GM18499 (cell line): ENCODE data around the gene UPK1B.
"Not testable (repeated sequence)": the region's sequence is repeated elsewhere in the genome, so short reads cannot be mapped to it uniquely, and the experiment has no call there.

Source experiments
- ATAC-seq: cut with Tn5 transposase; IDR thresholded peaks from one replicate; pipeline ENCODE4 v1.9.1; 2021; ENCODE audit warnings: moderate number of reproducible peaks; ENCODE audit not compliant: insufficient read depth, unreplicated experiment

The UPK1B gene

DNA sequence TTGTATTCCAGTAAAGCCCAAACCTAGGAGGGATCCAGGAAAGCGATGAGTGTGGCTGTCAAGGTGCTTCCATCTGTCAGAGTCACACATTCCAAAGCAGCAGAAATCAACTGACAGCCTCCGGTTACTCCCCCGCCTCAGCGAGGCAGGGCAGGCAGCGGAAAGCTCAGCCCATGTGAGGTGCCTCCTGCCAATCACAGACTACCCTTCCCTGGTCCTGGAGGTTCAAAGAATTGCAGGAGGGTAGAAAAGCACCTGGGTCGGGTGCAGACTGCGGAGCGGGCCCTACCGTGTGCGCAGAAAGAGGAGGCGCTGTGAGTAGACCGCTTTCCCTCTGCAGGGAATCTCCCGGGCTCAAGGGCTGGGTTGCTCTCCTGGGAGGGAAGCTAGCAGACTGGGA is at the start of gene UPK1B:
Gene UPK1B, plus strand, starts transcription at position 274 of the 400 bp plus-strand sequence. CDS start 13,144 bp downstream, outside the sequence.
- ATAC-seq = no peak

- no peak for ATAC-seq
These were observed 48.1 kb upstream of the UPK1B start for GRCh38 chr3:119125342-119125741.

DNA sequence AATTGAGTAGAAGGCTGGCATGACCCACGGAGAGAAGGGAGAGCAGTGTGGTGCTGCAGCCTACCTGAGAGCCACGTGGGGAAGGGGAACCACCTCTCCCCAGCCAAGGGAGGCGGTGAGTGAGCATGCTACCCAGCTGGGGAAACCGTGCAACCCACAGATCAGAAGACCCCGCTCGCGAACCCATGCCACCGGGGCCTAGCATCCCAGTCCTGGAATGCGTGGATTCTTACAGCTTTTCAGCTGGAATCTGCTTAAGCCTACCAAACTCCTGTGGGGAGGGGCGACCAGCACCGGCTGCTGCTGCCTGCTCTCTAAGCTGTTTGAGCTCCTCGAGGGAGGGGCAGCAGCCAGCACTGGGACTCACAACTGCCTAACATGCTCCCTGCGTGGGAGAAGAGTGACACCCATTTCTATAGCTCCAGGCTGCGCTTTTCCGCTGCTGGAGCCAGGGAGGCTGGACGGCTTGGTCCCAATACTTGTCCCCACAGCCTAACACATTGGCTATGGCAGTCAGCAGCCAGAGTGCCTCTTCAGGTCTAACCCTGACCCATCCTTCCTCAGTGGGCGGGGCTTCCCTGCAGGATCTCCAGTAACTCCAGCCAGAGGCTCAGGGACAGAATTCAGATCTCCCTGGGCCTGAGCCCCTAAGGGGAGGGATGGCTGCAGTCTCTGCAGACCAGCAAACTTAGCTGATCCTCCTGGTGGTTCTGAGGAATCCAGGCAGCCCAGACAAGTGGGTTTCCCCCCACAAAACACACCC is 47.5 kb upstream of the UPK1B start:
- no peak for ATAC-seq

GRCh38 chr3:119130291-119130690 is 43.1 kb upstream of the UPK1B start:
- not testable (repeated sequence) for ATAC-seq

DNA sequence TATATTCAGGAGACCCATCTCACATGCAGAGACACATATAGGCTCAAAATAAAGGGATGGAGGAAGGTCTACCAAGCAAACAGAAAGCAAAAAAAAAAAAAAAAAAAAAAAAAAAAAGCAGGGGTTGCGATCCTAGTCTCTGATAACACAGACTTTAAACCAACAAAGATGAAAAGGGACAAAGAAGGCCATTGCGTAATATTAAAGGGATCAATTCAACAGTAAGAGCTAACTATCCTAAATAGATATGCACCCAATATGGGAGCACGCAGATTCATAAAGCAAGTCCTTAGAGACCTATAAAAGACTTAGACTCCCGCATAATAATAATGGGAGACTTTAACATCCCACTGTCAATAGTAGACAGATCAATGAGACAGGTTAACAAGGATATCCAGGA is 41.1 kb upstream of the UPK1B start:
- not testable (repeated sequence) for ATAC-seq

DNA sequence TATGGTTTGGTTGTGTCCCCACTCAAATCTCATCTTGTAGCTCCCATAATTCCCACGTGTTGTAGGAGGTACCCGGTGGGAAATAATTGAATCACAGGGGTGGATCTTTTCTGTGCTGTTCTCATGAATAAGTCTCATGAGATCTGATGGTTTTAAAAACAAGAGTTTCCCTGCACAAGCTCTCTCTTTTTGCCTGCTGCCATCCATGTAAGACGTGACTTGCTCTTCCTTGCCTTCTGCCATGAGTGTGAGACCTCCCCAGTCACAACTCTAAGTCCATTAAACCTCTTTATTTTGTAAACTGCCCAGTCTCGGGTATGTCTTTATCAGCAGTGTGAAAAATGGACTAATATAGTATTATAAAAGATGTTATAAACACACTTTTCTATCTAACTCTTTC is 34.0 kb upstream of the UPK1B start:
- ATAC-seq = not testable (repeated sequence)

DNA sequence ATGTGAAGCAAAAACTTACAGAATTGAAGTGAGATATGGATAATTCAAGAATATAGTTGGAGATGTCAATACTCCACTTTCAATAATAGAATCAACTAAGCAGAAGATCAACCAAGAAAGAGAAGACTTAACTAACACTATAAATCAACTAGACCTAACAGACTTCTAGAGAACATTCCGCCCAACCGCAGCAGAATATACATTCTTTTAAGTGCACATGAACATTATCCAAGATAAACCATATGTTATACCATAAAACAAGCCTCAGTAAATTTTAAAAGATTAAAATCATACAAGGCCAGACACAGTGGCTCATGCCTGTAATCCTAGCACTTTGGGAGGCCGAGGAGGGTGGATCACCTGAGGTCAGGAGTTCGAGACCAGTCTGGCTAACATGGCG is 32.9 kb upstream of the UPK1B start:
- no peak for ATAC-seq

DNA sequence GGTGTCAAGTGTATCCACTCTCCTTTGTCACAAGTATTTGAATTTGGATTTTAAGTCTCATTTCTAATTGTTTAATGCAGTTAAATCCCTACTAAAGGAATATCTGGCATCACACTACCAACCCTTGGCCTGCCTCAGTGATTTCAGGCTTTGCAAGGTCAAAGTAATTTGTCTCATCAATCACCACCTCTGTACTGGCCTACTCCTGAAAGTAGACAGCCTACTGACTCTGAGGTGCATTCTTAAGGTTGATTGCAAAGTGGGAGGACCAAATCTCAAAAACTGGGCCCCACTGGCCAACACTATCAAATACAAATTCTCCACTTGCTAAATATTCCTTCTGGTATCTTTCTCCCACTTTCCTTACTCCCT is 28.3 kb upstream of the UPK1B start:
- no peak for ATAC-seq

DNA sequence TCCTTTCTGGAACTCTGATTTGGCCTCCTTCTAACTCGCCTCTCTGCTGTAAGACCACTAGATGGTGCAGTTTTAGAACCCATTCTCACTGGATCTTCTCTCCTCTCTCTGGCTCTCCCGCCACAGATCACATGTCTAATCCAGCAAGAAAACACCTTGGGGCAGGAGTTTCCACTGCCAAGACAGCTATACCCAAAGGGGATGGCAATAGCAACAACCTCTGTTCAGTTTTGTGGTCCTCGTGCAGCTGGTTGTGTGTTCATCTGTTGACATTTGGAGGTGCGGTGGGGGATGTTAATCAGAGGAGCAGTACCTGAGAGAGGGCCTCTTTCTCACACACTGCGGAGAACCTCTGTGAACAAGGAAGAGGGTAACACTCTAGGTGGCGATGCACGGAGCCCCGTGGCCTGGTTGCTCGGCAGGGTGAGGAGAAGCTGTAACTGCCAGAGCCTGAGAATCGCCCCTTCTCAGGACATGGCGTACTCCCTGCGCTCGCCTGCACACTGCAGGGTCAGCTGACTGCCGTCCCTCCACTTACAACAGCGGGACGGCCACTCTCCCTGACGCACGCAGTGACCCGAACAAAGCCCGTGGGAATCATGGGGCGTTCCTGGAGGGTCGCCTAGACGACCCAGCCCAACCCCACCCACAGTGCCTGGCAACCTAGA is 27.8 kb upstream of the UPK1B start, which contains the start of gene TEX55:
Gene TEX55, plus strand, starts transcription at position 666 of the 668 bp plus-strand sequence. CDS start 25 bp downstream, outside the sequence.
- ATAC-seq = no peak

GRCh38 chr3:119146578-119147375 is 26.6 kb upstream of the UPK1B start:
- no peak for ATAC-seq

DNA sequence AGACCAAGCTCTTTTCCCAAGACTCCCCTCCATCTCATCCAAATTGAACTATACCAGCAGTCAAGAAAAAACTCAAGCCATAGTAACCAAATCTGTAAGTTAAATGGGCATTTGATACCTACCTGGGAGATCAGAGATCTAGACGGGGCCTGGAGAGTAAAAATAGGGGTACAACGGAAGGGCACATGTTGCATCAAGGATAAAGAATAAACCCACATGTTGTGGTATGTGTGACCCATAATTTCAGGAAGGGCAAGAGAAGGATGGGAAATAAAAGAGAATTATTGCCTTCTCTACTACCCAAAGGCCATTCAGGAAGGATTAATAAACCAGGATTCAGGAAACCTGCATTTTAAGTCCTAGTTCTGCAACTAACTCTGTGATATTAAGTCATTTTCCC is 25.9 kb upstream of the UPK1B start:
- ATAC-seq = no peak

GRCh38 chr3:119148493-119149180 is 24.8 kb upstream of the UPK1B start:
- no peak for ATAC-seq

DNA sequence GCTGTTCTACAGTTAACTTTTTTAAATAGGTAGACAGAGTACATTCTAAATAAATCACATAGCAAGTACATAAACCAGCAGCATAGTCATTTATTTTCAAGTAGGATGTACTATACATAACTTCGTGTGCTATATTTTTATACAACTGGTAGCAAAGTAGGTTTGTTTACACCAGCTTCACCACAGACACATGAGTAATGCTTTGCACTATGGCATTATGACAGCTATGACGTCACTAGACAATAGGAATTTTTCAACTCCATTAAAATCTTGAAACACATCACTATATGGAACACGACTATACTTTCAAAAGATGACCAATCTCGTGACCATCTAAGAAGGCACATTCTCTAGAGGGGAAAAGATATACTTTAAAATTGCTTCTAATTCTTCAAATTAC is 23.9 kb upstream of the UPK1B start:
- no peak for ATAC-seq

- no peak for ATAC-seq
These were observed 16.5 kb upstream of the UPK1B start for GRCh38 chr3:119156868-119157267.

DNA sequence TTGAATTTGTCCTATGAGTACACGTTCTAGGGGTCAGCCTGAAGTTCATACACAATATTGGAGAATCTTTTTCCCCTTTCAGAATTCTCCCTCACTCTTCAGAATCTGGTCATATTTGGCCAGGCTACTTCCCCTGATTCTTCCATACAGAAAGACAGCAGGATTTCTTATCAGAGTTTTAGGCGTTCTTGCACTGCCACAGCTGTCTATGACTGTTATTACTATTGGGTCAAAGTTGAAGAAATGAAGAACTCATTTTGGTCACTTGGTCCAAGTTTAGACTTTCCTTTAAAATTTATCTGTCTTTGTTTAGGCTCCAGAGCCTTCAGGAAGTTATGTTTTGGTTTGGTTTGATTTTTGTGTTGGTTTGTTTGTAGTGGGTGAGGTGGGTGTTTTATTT is 15.4 kb upstream of the UPK1B start:
- no peak for ATAC-seq

DNA sequence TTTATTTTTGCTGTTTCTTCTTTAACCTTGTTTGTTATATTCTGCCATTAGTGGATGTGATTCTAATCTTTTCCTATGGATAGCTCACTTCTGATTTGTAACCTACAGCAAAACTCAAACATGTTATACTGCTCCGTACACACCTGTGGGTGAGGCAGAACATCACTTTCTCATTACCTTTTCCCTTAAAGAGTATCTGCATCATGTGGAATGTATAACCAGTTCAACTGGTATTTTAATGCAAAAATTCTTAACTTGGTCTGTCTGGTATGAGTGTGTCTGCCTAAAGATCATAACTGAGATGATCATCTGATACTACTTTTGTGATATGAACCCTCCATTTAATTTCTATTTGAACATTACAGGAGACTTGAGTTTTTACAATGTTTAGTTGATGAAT is 13.0 kb upstream of the UPK1B start:
- ATAC-seq = no peak

DNA sequence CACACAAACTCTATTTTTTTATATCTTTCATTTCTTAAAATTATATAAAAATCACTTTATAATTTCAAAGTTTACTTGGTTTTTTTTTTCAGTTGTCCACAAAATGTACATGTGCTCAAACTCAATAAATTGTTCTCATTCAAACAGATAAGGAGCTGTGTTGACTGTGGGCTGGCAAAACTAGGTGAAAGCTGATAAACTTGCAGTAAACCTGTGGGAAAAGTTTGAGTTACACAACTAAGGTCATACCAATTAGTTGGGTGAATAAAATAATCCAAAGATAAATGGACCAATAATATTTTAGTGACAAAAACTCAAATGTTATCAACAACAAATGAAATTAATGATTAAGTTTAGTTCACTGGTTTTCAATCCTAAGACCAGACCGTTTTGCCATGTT is 12.6 kb upstream of the UPK1B start:
- no peak for ATAC-seq

DNA sequence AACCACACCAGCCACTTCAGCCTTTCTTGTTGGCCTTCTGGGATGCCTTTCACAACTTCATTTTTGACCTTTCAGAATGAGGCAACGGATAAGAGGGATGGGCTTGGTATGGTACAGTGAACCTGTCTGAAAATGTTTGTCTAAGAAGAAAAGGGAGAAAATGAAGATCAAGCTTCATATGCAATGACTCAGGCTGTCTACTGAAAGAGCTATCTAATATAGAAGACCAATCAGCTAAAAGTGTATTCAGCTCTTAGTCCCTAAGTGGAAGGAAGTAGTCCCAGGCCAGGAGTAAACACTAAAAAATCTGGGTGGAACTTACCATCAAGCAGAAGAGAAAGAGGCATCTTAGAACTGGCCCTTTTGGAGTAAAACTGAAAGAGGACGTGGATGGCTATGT is 12.2 kb upstream of the UPK1B start:
- ATAC-seq = no peak

DNA sequence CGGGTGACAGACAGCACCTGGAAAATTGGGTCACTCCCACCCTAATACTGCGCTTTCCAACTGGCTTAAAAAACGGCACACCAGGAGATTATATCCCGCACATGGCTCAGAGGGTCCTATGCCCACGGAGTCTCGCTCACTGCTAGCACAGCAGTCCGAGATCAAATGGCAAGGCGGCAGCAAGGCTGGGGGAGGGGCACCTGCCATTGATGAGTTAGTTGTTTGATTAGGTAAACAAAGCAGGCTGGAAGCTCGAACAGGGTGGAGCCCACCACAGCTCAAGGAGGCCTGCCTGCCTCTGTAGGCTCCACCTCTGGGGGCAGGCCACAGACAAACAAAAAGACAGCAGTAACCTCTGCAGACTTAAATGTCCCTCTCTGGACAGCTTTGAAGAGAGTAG is 8.7 kb upstream of the UPK1B start:
- not testable (repeated sequence) for ATAC-seq

DNA sequence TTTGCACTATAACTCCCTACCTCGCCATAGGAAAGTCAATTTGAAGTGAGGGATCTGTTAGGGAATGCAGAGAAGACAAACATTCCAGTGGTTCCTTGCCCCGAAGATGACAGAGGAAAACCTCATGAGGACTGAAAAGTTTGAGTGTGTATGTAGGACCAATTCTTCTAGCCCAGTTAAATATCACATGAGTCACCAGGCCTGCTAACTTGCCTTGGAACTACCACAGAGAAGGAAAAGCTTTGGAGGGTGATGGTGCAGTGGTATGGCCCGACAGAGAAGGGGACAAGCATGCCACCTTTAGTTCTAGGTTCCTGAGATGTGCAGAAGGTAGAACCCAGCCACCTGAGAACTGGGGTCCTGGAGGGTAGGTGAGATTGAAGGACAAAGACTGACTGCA is 2.6 kb upstream of the UPK1B start:
- ATAC-seq = no peak
